HG03139 (cell line): ENCODE results near the gene USP1.
A peak's percentile ranks its signal among the peaks of the same experiment; 100 is the strongest.

Source experiments
- ATAC-seq: cut with Tn5 transposase; IDR thresholded peaks from one replicate; pipeline ENCODE4 v1.9.1; 2021; ENCODE audit not compliant: unreplicated experiment

Gene USP1

GRCh38 chr1:62436466-62437272 is at the start of gene USP1:
USP1 (plus strand) TSS chr1:62437049; CDS start chr1:62439868, 2,819 bp downstream.
- peak; percentile 72 for ATAC-seq

- no peak for ATAC-seq
These were observed 47.3 kb upstream of the USP1 start for GRCh38 chr1:62389531-62389930.

- ATAC-seq = no peak
These were observed 46.8 kb upstream of the USP1 start for GRCh38 chr1:62390071-62390470.

GRCh38 chr1:62391369-62391971 is 45.4 kb upstream of the USP1 start:
- no peak for ATAC-seq

GRCh38 chr1:62392951-62393350 is 43.9 kb upstream of the USP1 start:
- ATAC-seq = no peak

GRCh38 chr1:62394646-62395045 is 42.2 kb upstream of the USP1 start:
- no peak for ATAC-seq

GRCh38 chr1:62395291-62395690 is 41.6 kb upstream of the USP1 start:
- ATAC-seq = no peak

- ATAC-seq = no peak
These were observed 40.0 kb upstream of the USP1 start for GRCh38 chr1:62396871-62397270.

GRCh38 chr1:62397301-62397700 is 39.5 kb upstream of the USP1 start:
- no peak for ATAC-seq

- no peak for ATAC-seq
These were observed 38.5 kb upstream of the USP1 start for GRCh38 chr1:62398377-62398776.

- ATAC-seq = no peak
These were observed 35.7 kb upstream of the USP1 start for GRCh38 chr1:62401034-62401760.

GRCh38 chr1:62405247-62405646 is 31.6 kb upstream of the USP1 start:
- ATAC-seq = no peak

- ATAC-seq = no peak
These were observed 30.3 kb upstream of the USP1 start for GRCh38 chr1:62406576-62406975.

GRCh38 chr1:62407398-62408009 is 29.3 kb upstream of the USP1 start:
- no peak for ATAC-seq

GRCh38 chr1:62415687-62416086 is 21.2 kb upstream of the USP1 start:
- no peak for ATAC-seq

GRCh38 chr1:62417351-62417999 is 19.4 kb upstream of the USP1 start:
- no peak for ATAC-seq

- no peak for ATAC-seq
These were observed 16.6 kb upstream of the USP1 start for GRCh38 chr1:62420214-62420613.

GRCh38 chr1:62423580-62424242 is 13.1 kb upstream of the USP1 start:
- ATAC-seq = no peak

GRCh38 chr1:62424411-62424810 is 12.4 kb upstream of the USP1 start:
- no peak for ATAC-seq

- ATAC-seq = no peak
These were observed 11.8 kb upstream of the USP1 start for GRCh38 chr1:62425041-62425440.
